LNCaP clone FGC (cell line): Measurements from ENCODE around the gene CCDC152.

Source experiments
- DNase-seq: peaks from one replicate; pipeline ENCODE4 v3.0.0-alpha.2; 2011; ENCODE audit warnings: low read depth
- H3K4me3 ChIP-seq: 2 replicates; pipeline ENCODE4 v1.5.1; 2011; ENCODE audit warnings: mild to moderate bottlenecking, low read depth, low read length, control low read depth
- TF ChIP-seq, protein P1 (sequence below): IDR thresholded peaks from 2 replicates; pipeline ENCODE4 v1.5.1; 2012; ENCODE audit warnings: mild to moderate bottlenecking; ENCODE audit not compliant: control insufficient read depth, insufficient read depth; ENCODE audit errors: extremely low read depth

Gene CCDC152

DNA sequence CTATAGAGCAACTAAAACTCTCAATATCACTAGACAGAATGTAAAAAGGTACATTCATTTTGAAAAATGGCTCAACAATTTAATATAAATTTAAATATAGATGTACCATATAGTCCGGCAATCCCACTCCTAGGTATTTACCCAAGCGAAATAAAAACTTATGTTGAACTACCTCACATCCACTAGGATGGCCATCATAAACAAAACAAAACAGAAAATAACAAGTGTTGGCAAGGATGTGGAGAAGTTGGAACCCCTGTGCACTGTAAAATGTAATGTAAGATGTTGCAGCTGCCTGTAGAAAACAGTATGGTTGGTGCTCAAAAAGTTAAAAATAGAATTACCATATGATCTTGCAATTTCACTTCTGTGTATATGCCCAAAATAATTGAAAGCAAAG lies 91.9 kb downstream of the CCDC152 start:
- TF ChIP-seq, protein P1, sequence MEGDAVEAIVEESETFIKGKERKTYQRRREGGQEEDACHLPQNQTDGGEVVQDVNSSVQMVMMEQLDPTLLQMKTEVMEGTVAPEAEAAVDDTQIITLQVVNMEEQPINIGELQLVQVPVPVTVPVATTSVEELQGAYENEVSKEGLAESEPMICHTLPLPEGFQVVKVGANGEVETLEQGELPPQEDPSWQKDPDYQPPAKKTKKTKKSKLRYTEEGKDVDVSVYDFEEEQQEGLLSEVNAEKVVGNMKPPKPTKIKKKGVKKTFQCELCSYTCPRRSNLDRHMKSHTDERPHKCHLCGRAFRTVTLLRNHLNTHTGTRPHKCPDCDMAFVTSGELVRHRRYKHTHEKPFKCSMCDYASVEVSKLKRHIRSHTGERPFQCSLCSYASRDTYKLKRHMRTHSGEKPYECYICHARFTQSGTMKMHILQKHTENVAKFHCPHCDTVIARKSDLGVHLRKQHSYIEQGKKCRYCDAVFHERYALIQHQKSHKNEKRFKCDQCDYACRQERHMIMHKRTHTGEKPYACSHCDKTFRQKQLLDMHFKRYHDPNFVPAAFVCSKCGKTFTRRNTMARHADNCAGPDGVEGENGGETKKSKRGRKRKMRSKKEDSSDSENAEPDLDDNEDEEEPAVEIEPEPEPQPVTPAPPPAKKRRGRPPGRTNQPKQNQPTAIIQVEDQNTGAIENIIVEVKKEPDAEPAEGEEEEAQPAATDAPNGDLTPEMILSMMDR: no peak
- DNase-seq: no peak
- H3K4me3 ChIP-seq: no peak overlapping the region

DNA sequence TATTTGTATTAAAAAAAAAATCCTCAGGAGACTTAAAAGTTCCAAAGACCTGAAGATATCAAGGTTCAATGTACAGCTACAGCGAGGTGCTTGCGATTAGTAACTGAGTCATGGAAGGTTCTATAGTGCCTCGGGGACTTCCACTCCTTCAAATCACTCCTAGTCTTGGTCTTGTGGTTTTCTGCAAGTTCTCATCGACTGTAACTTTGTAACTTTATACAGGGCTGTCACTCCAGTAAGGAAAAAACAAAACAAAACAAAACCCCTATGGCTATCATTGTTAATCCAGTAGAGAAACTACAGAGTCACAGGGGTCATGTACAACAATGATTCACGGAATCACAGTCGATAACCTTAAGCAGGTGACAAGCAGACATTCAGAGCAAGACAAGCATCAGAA lies 94.9 kb downstream of the CCDC152 start:
- DNase-seq: no peak
- H3K4me3 ChIP-seq: no peak overlapping the region
- TF ChIP-seq, protein P1: no peak
